ENCODE results near the gene NME2. TPM values are rescaled to one million over a fixed set of nuclear protein-coding genes. Genes with fewer than 3 reads are reported as not detected.

The NME2 gene
- total RNA-seq, 1 experiment from 2014 or later: 826 TPM

DNA sequence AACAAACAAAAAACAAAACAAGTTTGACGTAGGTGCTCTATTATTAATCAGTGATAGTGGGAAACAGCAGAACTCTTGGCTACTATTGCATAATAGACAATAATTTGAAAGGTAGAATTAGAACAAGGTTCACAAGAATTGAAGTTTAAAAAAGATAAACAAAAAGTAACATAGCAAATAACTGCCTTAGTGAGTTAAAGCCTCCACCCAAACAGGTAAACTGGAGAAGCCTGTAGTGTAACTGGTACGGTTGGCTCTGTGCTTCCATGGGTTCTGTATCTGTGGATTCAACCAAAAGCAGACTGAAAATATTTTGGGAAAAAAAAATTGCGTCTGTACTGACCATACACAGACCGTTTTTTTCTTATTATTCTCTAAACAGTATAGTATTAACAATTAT lies 55.1 kb downstream of the NME2 start:
- peaks cover 44% of the 10 kb centered on the region for H3K36me3 ChIP-seq (ENCODE audit: low read depth)
- H3K4me2 ChIP-seq: no peak overlapping the region
- H3K79me2 ChIP-seq (ENCODE audit: low read depth): peaks cover 15% of the 10 kb centered on the region; the same call in 1 of the 2 replicates
- intact Hi-C loops (cut with micrococcal nuclease; ENCODE audit: unreplicated experiment): no loop called here
- CTCF ChIA-PET: no interaction called here
- no TSS peak for BruUV-seq (replicated peaks)
- H2AFZ ChIP-seq: no peak overlapping the region
- no peak overlapping the region for H3K4me3 ChIP-seq
- POLR2A ChIA-PET (ENCODE audit: unreplicated experiment): no interaction called here
- peaks cover 13% of the 10 kb centered on the region; the same call in 1 of the 2 replicates for H3F3A ChIP-seq (ENCODE audit: insufficient read depth, low read depth)
- H3K9me3 ChIP-seq (ENCODE audit: insufficient read depth, low read depth): no peaks in the 10 kb centered on the region
- H3K27ac ChIP-seq: no peak overlapping the region
- H3K27me3 ChIP-seq (ENCODE audit: insufficient read depth, low read depth): no peaks in the 10 kb centered on the region
- no peaks in the 10 kb centered on the region for H3K4me1 ChIP-seq (replicated peaks; ENCODE audit: insufficient read depth)
- TF ChIP-seq EZH2 (IDR thresholded peaks at IDR 0.05; ENCODE audit: low read depth) (no peak), CTCF (conservative IDR thresholded peaks at IDR 0.05) (no peak)
- H3K9me2 ChIP-seq (ENCODE audit: insufficient read depth): no peaks in the 10 kb centered on the region
- no peak for DNase-seq
- H4K20me1 ChIP-seq (ENCODE audit: insufficient read depth): peaks cover 28% of the 10 kb centered on the region

Other genes with a start within 250 kb of the NME2 start
- 40.8 and 51.8 TPM in 2 replicates for gene SPAG9, start 45.5 kb upstream of the NME2 start, total RNA-seq (2021)
- 115 and 172 TPM in 2 replicates for gene NME1, start 12.9 kb upstream of the NME2 start, total RNA-seq (2021)
- gene MBTD1, start 93.6 kb downstream of the NME2 start, total RNA-seq (2021): 20.4 and 20.8 TPM in 2 replicates
- gene UTP18, start 94.1 kb downstream of the NME2 start, total RNA-seq (2021): 26.4 and 31.8 TPM in 2 replicates